RCC 7860 (cell line): ENCODE results near the gene HCAR1.
"Not testable (repeated sequence)": the region's sequence is repeated elsewhere in the genome, so short reads cannot be mapped to it uniquely, and the experiment has no call there.

ENCODE experiments used
- DNase-seq: peaks from one replicate; pipeline ENCODE4 v3.0.0-alpha.2; 2015; ENCODE audit warnings: low spot score
- FAIRE-seq: peaks from 2 replicates; lab custom pipeline; 2012; peaks lifted over from hg19 to GRCh38; lab: Jason Lieb, UNC

The HCAR1 gene

GRCh38 chr12:122676781-122677180 is 53.9 kb downstream of the HCAR1 start:
- FAIRE-seq, result not testable (repeated sequence)

More at GRCh38 chr12:122676781-122677180, 53.9 kb downstream of the HCAR1 start:
- not testable (repeated sequence) for DNase-seq
